HG02970 (cell line): ENCODE measurements around the gene FAM241B.

Experiments
- ATAC-seq: cut with Tn5 transposase; IDR thresholded peaks from one replicate; pipeline ENCODE4 v1.9.1; 2021; ENCODE audit warnings: mild to moderate bottlenecking, moderate library complexity, moderate number of reproducible peaks; ENCODE audit not compliant: unreplicated experiment, low FRiP score

Gene FAM241B

GRCh38 chr10:69629897-69630650 lies at the start of gene FAM241B:
Gene FAM241B (plus strand): TSS chr10:69630247. CDS start chr10:69631744, 1,497 bp downstream.
- ATAC-seq = no peak

- no peak for ATAC-seq
Measured at GRCh38 chr10:69580435-69580834, 49.6 kb upstream of the FAM241B start.

- ATAC-seq = no peak
Measured at GRCh38 chr10:69583106-69583505, 46.9 kb upstream of the FAM241B start.

- no peak for ATAC-seq
Measured at GRCh38 chr10:69584624-69585023, 45.4 kb upstream of the FAM241B start.

- no peak for ATAC-seq
Measured at GRCh38 chr10:69588358-69588757, 41.7 kb upstream of the FAM241B start.

- no peak for ATAC-seq
Measured at GRCh38 chr10:69600761-69601330, 29.2 kb upstream of the FAM241B start.

GRCh38 chr10:69609077-69609476 lies 21.0 kb upstream of the FAM241B start:
- ATAC-seq = no peak

- no peak for ATAC-seq
Measured at GRCh38 chr10:69612760-69613159, 17.3 kb upstream of the FAM241B start.

GRCh38 chr10:69614130-69614529 lies 15.9 kb upstream of the FAM241B start:
- ATAC-seq = no peak

GRCh38 chr10:69616358-69616757 lies 13.7 kb upstream of the FAM241B start:
- ATAC-seq = no peak

GRCh38 chr10:69618746-69619145 lies 11.3 kb upstream of the FAM241B start:
- no peak for ATAC-seq

GRCh38 chr10:69619626-69620025 lies 10.4 kb upstream of the FAM241B start:
- no peak for ATAC-seq

GRCh38 chr10:69620625-69621024 lies 9.4 kb upstream of the FAM241B start:
- no peak for ATAC-seq

GRCh38 chr10:69624245-69624786 lies 5.7 kb upstream of the FAM241B start:
- no peak for ATAC-seq

- no peak for ATAC-seq
Measured at GRCh38 chr10:69626826-69627225, 3.2 kb upstream of the FAM241B start.

- no peak for ATAC-seq
Measured at GRCh38 chr10:69628891-69629290, 1.2 kb upstream of the FAM241B start.

- ATAC-seq = no peak
Measured at GRCh38 chr10:69629519-69629896, 539 bp upstream of the FAM241B start.

GRCh38 chr10:69630651-69631400 lies 779 bp downstream of the FAM241B start:
- no peak for ATAC-seq

- ATAC-seq = no peak
Measured at GRCh38 chr10:69631566-69631965, 1.5 kb downstream of the FAM241B start.

- no peak for ATAC-seq
Measured at GRCh38 chr10:69632516-69633199, 2.6 kb downstream of the FAM241B start.
